CD4-positive, alpha-beta T cell treated with Interferon alpha-2 for 1 hour (primary cell): ENCODE measurements around the gene MLLT1.
"Not testable (repeated sequence)": the region's sequence is repeated elsewhere in the genome, so short reads cannot be mapped to it uniquely, and the experiment has no call there.

Source experiments
- DNase-seq, 2 donors: peaks; one replicate each; pipeline ENCODE4 v3.0.0-alpha.2; 2020 to 2022

MLLT1 gene

GRCh38 chr19:6279931-6280591 is at the start of gene MLLT1:
TSS of gene MLLT1 (minus strand) at chr19:6279975. CDS start at chr19:6279784, 191 bp downstream.
- DNase-seq, result peak; percentile 96 to 97

GRCh38 chr19:6326815-6327214 is 47.0 kb upstream of the MLLT1 start:
- no peak for DNase-seq

GRCh38 chr19:6325614-6326013 is 45.8 kb upstream of the MLLT1 start:
- no peak for DNase-seq

- no peak for DNase-seq
Observed at GRCh38 chr19:6324757-6325156, 45.0 kb upstream of the MLLT1 start.

GRCh38 chr19:6322284-6322683 is 42.5 kb upstream of the MLLT1 start:
- DNase-seq, result no peak

GRCh38 chr19:6319376-6319775 is 39.6 kb upstream of the MLLT1 start:
- no peak for DNase-seq

- DNase-seq, result no peak
Observed at GRCh38 chr19:6318772-6319171, 39.0 kb upstream of the MLLT1 start.

- not testable (repeated sequence) for DNase-seq
Observed at GRCh38 chr19:6315646-6316045, 35.9 kb upstream of the MLLT1 start.

- DNase-seq, result no peak
Observed at GRCh38 chr19:6313398-6313969, 33.7 kb upstream of the MLLT1 start.

GRCh38 chr19:6312018-6312417 is 32.2 kb upstream of the MLLT1 start:
- no peak for DNase-seq

- no peak for DNase-seq
Observed at GRCh38 chr19:6298413-6298812, 18.6 kb upstream of the MLLT1 start.

- DNase-seq, result no peak
Observed at GRCh38 chr19:6297202-6297601, 17.4 kb upstream of the MLLT1 start.

- no peak for DNase-seq
Observed at GRCh38 chr19:6292006-6292405, 12.2 kb upstream of the MLLT1 start.

GRCh38 chr19:6288737-6289136 is 9.0 kb upstream of the MLLT1 start:
- DNase-seq, result no peak

GRCh38 chr19:6287269-6287885 is 7.6 kb upstream of the MLLT1 start:
- no peak for DNase-seq

GRCh38 chr19:6286676-6287075 is 6.9 kb upstream of the MLLT1 start:
- DNase-seq, result no peak

GRCh38 chr19:6282393-6282792 is 2.6 kb upstream of the MLLT1 start:
- not testable (repeated sequence) for DNase-seq

- no peak for DNase-seq
Observed at GRCh38 chr19:6279620-6279930, 200 bp downstream of the MLLT1 start.

- DNase-seq, result peak in 1 of 2 donors; percentile 13
Observed at GRCh38 chr19:6278740-6279619, 795 bp downstream of the MLLT1 start.

GRCh38 chr19:6278051-6278450 is 1.7 kb downstream of the MLLT1 start:
- no peak for DNase-seq

GRCh38 chr19:6276447-6276846 is 3.3 kb downstream of the MLLT1 start:
- no peak for DNase-seq

GRCh38 chr19:6275170-6275744 is 4.5 kb downstream of the MLLT1 start:
- no peak for DNase-seq

- DNase-seq, result no peak
Observed at GRCh38 chr19:6274756-6275155, 5.0 kb downstream of the MLLT1 start.
